Endodermal cell (in vitro differentiated cells): ENCODE data around the gene AIRE. TPM values are rescaled to one million over a fixed set of nuclear protein-coding genes. Genes with fewer than 3 reads are reported as not detected.

Source experiments
- DNase-seq: peaks from one replicate; pipeline ENCODE4 v3.0.0-alpha.2; 2017
- H3K27ac ChIP-seq: 2 replicates; pipeline ENCODE4 v1.5.1; 2013; ENCODE audit warnings: mild to moderate bottlenecking, low read depth, low read length, moderate library complexity
- H3K27me3 ChIP-seq: 2 replicates; pipeline ENCODE4 v1.6.1; 2013; ENCODE audit warnings: mild to moderate bottlenecking, low read length, moderate library complexity; ENCODE audit not compliant: insufficient read depth, control insufficient read depth, poor library complexity, severe bottlenecking
- H3K36me3 ChIP-seq: 2 replicates; pipeline ENCODE4 v1.7.0; 2013; ENCODE audit warnings: mild to moderate bottlenecking, low read length, moderate library complexity; ENCODE audit not compliant: control insufficient read depth, insufficient read depth
- H3K4me1 ChIP-seq: one replicate; pipeline ENCODE4 v1.7.0; 2013; ENCODE audit warnings: low read length; ENCODE audit not compliant: control insufficient read depth, insufficient read depth
- H3K4me3 ChIP-seq: 2 replicates; pipeline ENCODE4 v1.5.1; 2013; ENCODE audit warnings: mild to moderate bottlenecking, low read length, moderate library complexity
- H3K9ac ChIP-seq: 2 replicates; pipeline ENCODE4 v1.6.1; 2013; ENCODE audit warnings: mild to moderate bottlenecking, low read length, moderate library complexity; ENCODE audit not compliant: poor library complexity, severe bottlenecking; ENCODE audit errors: extremely low read depth
- H3K9me3 ChIP-seq: 2 replicates; pipeline ENCODE4 v1.6.1; 2013; ENCODE audit warnings: mild to moderate bottlenecking, low read length, moderate library complexity; ENCODE audit not compliant: control insufficient read depth
- H3K27ac Mint-ChIP-seq: 2 replicates; pipeline ENCODE4 v1.8.0; 2020; ENCODE audit warnings: mixed read lengths
- H3K27me3 Mint-ChIP-seq: 2 replicates; pipeline ENCODE4 v1.8.0; 2021; ENCODE audit warnings: mild to moderate bottlenecking, mixed read lengths; ENCODE audit not compliant: insufficient read depth
- H3K36me3 Mint-ChIP-seq: 2 replicates; pipeline ENCODE4 v1.8.0; 2020; ENCODE audit warnings: low read depth, mixed read lengths
- H3K4me1 Mint-ChIP-seq: 2 replicates; pipeline ENCODE4 v1.8.0; 2020; ENCODE audit warnings: mixed read lengths
- H3K4me3 Mint-ChIP-seq: 2 replicates; pipeline ENCODE4 v1.8.0; 2020; ENCODE audit warnings: mild to moderate bottlenecking, moderate library complexity, mixed read lengths
- H3K9me3 Mint-ChIP-seq: 2 replicates; pipeline ENCODE4 v1.8.0; 2020; ENCODE audit warnings: mild to moderate bottlenecking, mixed read lengths
- WGBS, 2 experiments: methylation state at CpG; one replicate each; pipeline versions ENCODE4 v1.1.5 to v1.1.7; 2013; ENCODE audit warnings: missing lambda C conversion rate in 2 of 2, mixed read lengths in 1 of 2; ENCODE audit not compliant: insufficient coverage in 1 of 2, insufficient read length in 1 of 2; 5-methylcytosine and 5-hydroxymethylcytosine counted together
- total RNA-seq, 2 donors: library from RNA; stranded (reverse); fragmentation: NEBNext Ultra II Directional in 1 of 2; extraction: Animal tissue kit (Norgen Biotek cat#: 25700) in 1 of 2; gene quantifications; 2 replicates in 1 of 2; 3 replicates in 1 of 2; pipeline ENCODE4 v1.2.1, GENCODE V29; 2021
- TF ChIP-seq, protein P1 (sequence below): fragments of 200-600 bp; sonication (generic); conservative IDR thresholded peaks from 2 replicates; pipeline ENCODE4 v1.5.0; 2021; ENCODE audit warnings: antibody characterized with exemption, mild to moderate bottlenecking

AIRE gene
- total RNA-seq, 2 donors from 2014 or later: 1.2 to 2.7 TPM

DNA sequence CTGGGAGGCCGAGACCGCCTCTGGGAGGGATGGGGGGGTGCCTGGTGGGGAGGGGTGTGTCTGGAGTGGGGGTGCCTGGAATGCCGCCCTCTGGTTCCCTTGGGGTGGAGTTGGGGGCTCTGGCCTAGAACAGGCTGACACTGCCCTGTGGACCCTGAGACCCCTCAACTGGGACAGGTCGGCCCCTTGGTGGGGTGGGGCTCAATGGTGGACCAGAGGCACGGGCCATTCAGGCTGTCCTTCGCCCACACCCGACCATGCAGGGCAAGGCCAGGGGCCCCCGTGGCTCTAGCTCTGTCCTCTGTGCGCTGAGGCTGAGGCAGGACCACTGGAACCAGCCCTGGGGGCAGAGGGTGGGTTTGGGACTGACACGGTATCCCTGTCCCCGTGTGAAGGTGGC lies 28.9 kb downstream of the AIRE start:
- Histone ChIP-seq H3K27me3 (no peaks in the 10 kb centered on the region), H3K4me3 (no peak overlapping the region), H3K36me3 (peaks cover 39% of the 10 kb centered on the region), H3K4me1 (no peaks in the 10 kb centered on the region), H3K27ac (no peak overlapping the region), H3K9ac (no peak overlapping the region), H3K9me3 (no peaks in the 10 kb centered on the region)
- TF ChIP-seq, protein P1, sequence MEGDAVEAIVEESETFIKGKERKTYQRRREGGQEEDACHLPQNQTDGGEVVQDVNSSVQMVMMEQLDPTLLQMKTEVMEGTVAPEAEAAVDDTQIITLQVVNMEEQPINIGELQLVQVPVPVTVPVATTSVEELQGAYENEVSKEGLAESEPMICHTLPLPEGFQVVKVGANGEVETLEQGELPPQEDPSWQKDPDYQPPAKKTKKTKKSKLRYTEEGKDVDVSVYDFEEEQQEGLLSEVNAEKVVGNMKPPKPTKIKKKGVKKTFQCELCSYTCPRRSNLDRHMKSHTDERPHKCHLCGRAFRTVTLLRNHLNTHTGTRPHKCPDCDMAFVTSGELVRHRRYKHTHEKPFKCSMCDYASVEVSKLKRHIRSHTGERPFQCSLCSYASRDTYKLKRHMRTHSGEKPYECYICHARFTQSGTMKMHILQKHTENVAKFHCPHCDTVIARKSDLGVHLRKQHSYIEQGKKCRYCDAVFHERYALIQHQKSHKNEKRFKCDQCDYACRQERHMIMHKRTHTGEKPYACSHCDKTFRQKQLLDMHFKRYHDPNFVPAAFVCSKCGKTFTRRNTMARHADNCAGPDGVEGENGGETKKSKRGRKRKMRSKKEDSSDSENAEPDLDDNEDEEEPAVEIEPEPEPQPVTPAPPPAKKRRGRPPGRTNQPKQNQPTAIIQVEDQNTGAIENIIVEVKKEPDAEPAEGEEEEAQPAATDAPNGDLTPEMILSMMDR: no peak
- 67 to 91% methylated on average over 2 to 11 of the region's 11 CpGs for WGBS, 2 experiments
- no peaks in the 10 kb centered on the region for H3K9me3 Mint-ChIP-seq
- H3K27ac Mint-ChIP-seq: no peak overlapping the region
- no peak for DNase-seq
- H3K4me3 Mint-ChIP-seq: no peak overlapping the region
- peaks cover 21% of the 10 kb centered on the region for H3K36me3 Mint-ChIP-seq
- H3K27me3 Mint-ChIP-seq: no peaks in the 10 kb centered on the region
- no peaks in the 10 kb centered on the region for H3K4me1 Mint-ChIP-seq

- no peak overlapping the region for H3K27ac Mint-ChIP-seq
- H3K27me3 Mint-ChIP-seq: no peaks in the 10 kb centered on the region
- no peaks in the 10 kb centered on the region for H3K4me1 ChIP-seq
- no peaks in the 10 kb centered on the region for H3K4me1 Mint-ChIP-seq
- H3K36me3 ChIP-seq: peaks cover 35% of the 10 kb centered on the region
- H3K4me3 ChIP-seq: no peak overlapping the region
- H3K9ac ChIP-seq: no peak overlapping the region
- no peak overlapping the region for H3K4me3 Mint-ChIP-seq
- TF ChIP-seq, protein P1: no peak
- peaks cover 25% of the 10 kb centered on the region for H3K36me3 Mint-ChIP-seq
- no peaks in the 10 kb centered on the region for H3K9me3 ChIP-seq
- H3K27me3 ChIP-seq: no peaks in the 10 kb centered on the region
- H3K27ac ChIP-seq: peak overlapping the region; percentile 38
- H3K9me3 Mint-ChIP-seq: no peaks in the 10 kb centered on the region
- no peak for DNase-seq
- WGBS, 2 experiments: 94 to 96% methylated on average over 6 to 16 of the region's 16 CpGs
Measured at GRCh38 chr21:44315691-44316203, 30.1 kb downstream of the AIRE start.

DNA sequence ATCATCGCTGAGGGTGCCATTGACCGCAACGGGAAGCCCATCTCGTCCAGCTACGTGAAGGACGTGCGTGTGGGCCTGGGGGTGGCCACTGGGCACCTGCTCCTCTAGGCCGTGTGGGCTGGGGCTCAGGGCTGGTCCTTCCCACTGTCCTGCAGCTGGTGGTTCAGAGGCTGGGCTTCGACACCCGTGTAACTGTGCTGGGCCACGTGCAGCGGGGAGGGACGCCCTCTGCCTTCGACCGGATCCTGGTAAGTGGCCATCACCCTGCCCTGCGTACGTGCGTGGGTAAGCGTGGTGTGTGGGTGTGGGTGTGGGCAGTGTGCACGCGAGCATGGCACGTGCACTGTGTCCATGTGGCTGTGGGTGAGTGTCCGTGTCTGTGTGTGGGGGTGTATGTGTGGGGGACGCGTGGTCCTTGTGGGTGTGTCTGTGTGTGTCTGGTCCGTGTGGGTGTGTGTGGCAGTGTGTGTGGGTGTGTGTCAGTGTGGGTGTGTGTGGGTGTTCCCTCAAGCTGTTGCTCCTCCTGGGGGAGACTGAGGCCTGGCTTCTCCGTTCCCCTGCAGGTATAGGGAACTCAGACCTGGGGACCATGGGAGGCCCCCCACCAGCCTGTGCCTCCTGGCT lies 30.7 kb downstream of the AIRE start:
- Histone ChIP-seq H3K4me3 (no peak overlapping the region), H3K4me1 (no peaks in the 10 kb centered on the region), H3K36me3 (peaks cover 32% of the 10 kb centered on the region), H3K27me3 (no peaks in the 10 kb centered on the region), H3K27ac (peak overlapping the region; percentile 38), H3K9ac (no peak overlapping the region), H3K9me3 (no peaks in the 10 kb centered on the region)
- H3K27ac Mint-ChIP-seq: no peak overlapping the region
- H3K4me1 Mint-ChIP-seq: no peaks in the 10 kb centered on the region
- peaks cover 20% of the 10 kb centered on the region for H3K36me3 Mint-ChIP-seq
- no peak overlapping the region for H3K4me3 Mint-ChIP-seq
- TF ChIP-seq, protein P1: no peak
- no peak for DNase-seq
- H3K9me3 Mint-ChIP-seq: no peaks in the 10 kb centered on the region
- no peaks in the 10 kb centered on the region for H3K27me3 Mint-ChIP-seq
- 97% methylated on average over 16 to 27 of the region's 27 CpGs for WGBS, 2 experiments
